GDM1 (cell line): ENCODE data around the gene ACOX2.

ENCODE experiments used
- DNase-seq: peaks from one replicate; lab custom pipeline; 2025; lab: John Stamatoyannopoulos, UW

ACOX2 gene

GRCh38 chr3:58536501-58537411 lies at the start of gene ACOX2:
Gene ACOX2, minus strand, starts transcription at chr3:58537190. Its CDS starts 2,084 bp downstream, at chr3:58535106.
- DNase-seq: no peak

DNA sequence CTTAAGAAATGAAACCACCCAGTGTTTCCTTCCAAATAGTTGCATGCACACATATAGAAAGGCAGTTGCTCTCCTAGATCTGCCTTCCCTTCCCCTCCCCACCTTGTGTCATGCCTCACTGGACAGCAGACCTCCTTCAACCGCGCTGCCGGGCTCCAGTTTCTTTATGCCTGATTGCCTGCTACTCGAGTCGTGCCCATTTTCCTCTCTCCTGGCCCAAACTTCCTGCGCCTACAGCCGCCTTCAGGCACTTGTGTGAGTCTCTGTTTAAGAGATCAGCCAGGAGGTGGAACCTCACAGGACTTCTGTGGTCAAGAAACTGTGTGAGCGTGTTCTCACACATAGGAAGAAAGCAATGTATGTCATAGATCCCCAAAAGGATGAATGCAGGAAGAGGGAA lies 49.0 kb upstream of the ACOX2 start:
- DNase-seq: no peak

DNA sequence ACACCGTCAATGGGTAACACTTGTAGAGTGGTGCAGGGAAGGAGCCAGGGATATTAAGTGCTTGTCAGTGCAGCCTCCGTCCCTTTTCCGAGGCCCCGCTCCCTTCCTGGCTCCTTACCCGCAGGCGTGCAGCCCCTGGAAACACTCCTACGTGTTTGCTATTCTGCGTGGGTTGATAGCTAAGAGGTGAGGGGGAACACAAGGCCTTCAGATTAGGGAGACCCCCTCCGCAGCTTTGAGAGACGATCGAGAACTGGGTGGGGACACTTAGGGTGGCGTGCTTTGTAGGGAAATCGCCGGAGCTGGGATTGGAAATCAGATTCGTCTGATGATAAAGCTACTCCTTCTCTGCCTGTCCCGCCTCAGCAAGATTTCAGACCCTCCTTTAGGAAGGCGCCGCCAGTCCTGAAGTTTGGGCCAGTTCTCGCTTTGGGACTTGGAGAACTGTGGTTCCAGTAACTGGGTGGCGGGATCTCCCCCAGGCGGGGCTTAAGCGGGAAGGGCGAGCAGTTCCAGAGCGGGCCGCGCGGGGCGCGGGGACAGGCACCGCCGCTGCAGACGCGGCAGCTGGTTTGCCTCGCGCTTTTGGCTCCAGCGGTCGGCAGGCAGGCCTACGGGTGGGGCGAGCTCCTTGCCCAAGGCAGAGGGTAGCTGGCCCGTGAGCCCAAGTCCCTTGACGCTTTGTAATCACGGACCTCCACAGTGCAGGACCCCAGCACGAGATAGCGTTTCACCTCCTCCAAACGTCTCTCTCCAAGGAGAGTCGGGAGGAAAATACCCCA lies 48.2 kb upstream of the ACOX2 start:
- DNase-seq: no peak

- no peak for DNase-seq
These were observed 47.7 kb upstream of the ACOX2 start for GRCh38 chr3:58584690-58585004.

GRCh38 chr3:58581328-58582091 lies 44.5 kb upstream of the ACOX2 start:
- no peak for DNase-seq

DNA sequence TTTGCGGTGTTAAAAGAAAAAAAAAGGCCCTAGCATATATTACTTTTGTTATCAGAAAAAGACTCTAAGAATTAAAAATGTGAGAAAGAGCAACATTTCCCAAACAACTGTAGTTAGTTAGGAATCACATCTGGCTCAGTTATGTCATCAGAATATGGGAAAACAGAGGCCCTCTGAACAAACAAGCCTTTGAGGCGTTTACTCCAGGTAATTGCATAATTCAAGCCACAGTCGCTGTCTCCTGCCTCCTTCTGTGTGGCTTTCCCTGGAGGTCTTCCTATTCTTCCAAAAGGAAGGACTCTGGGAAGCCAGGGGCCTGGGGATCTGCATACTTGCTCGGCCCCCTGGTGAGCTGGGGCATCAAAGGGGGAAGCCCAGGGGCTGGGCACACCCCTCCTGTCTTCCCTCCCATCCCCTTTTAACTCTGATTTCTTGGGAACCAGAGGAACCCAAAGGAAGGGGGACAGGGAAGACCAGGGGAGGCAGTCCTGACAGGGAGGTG lies 43.9 kb upstream of the ACOX2 start:
- no peak for DNase-seq

GRCh38 chr3:58578873-58579272 lies 41.9 kb upstream of the ACOX2 start:
- no peak for DNase-seq

- DNase-seq: no peak
These were observed 40.4 kb upstream of the ACOX2 start, which contains the start of gene FAM107A for GRCh38 chr3:58577269-58577821. Gene FAM107A, minus strand, starts transcription at chr3:58577391. Its CDS starts 7,531 bp downstream, at chr3:58569860.

- no peak for DNase-seq
These were observed 39.7 kb upstream of the ACOX2 start for GRCh38 chr3:58576716-58577115.

GRCh38 chr3:58575971-58576652 lies 39.1 kb upstream of the ACOX2 start:
- no peak for DNase-seq

GRCh38 chr3:58574682-58575081 lies 37.7 kb upstream of the ACOX2 start:
- DNase-seq: no peak

DNA sequence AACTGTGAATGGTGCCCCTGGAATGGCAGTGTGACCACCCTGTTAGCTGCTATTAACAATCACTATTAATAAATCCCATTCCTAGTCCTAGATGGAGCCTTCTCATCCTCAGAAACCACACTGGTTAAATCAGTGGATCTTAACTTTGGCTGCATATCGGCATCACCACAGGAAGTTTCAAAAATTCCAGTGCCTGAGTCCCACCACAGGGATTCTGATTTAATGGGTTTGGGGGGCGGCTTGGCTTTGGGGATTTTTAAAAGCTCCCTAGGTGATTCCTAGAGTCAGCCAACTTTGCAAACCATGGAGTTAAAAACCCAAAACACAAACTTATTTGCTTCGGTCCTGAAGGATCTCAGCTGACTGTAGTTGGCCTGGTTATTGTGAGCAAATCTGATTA lies 37.1 kb upstream of the ACOX2 start:
- no peak for DNase-seq

DNA sequence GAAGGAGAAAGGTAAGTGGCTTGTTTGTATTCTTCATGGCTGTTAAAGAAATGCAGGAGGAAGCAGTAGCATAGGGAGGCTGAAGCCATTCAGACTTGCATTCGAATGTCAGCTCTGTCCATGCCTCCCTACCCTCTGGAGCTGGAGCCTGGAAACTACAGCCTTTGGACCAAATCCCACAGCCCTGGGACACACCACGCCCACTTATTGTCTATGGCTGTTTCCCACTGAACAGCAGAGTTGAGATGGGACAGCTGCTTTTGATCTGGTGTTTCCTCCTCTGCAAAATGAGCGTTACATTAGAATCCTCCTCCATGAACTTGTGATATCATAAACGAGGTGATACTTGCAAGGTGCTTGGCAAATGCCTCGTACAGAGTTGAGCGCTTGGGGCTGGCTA lies 36.6 kb upstream of the ACOX2 start:
- no peak for DNase-seq

DNA sequence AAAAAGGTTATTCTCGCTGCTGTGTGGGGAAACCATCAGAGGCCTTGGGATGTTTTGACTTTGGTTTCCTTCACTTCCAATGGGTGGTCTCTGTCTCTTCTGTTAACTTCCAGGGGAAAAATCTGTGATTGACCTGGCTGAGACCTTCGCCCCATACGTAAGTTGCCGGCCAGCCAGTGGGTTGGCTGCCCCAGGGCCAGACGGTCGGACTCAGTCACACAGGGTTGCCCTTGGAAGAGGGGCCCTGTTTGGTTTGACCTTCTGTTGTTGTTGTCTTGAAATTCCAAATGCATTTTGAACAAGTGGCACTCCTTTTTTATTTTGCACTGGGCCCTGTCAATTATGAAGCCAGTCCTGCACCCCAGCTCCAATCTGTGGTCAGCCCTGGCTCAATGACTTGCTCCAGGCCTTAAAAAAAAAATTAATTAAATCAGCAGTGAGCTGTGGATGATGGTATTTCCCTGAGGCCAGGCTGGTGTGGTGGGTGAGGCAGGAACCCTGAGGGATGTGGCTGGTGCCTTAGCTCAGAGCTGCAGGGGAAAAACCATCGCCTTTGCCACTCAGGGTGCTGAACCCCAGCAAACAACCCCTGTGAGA lies 35.7 kb upstream of the ACOX2 start:
- DNase-seq: no peak

GRCh38 chr3:58572013-58572633 lies 35.1 kb upstream of the ACOX2 start:
- no peak for DNase-seq

DNA sequence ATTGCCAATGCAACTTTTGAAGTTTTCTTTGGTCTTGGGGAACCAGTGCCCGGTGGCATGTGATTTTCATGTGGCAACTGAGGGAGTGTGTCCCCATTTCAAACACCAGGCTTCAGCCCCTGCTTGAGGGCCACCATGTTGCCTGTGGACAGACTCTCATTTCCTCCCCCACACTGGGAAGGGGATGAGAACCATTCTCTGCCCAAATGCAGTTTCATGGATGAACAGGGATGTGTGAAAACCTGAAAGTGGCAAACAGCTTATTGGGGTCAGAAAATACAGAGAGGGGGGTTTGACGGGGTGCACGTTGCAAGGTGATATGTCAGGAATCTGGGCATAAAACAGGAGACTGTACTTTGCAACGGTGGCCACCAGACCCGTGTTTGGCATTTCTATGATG lies 33.9 kb upstream of the ACOX2 start:
- DNase-seq: no peak

DNA sequence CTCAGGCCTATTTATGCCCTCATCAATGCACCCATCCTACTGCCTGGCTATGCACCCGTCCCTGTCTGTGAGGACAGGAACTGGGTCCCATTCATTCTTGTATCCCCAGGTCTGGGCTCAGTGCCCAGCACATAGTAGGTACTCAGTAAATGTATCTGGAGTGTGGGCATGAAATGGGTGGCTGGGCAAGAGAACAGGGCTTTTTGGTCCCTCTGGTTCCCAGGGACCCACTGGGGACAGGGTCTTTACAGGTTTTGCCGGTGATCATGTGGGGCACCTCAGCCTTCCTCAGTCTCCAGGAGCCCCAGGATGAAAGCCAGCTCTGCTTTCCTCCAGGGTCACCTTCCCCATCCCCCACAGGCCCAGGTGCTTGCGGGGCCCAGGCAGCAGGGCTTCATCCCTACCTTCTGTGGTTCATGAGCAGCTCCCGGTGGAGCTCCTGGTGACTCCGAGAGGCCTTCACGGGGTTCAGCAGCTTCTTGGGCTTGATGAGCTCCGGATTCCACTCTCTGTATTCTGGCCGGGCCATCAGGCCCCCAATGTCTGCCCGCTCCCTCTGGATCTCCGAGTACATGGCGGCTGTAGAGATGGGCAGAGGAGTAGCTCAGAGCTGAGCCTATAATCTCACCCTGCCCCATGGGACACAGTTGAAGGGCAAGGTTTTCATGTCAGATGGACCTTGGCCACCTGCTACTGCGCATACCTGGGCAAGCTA lies 32.5 kb upstream of the ACOX2 start:
- no peak for DNase-seq

DNA sequence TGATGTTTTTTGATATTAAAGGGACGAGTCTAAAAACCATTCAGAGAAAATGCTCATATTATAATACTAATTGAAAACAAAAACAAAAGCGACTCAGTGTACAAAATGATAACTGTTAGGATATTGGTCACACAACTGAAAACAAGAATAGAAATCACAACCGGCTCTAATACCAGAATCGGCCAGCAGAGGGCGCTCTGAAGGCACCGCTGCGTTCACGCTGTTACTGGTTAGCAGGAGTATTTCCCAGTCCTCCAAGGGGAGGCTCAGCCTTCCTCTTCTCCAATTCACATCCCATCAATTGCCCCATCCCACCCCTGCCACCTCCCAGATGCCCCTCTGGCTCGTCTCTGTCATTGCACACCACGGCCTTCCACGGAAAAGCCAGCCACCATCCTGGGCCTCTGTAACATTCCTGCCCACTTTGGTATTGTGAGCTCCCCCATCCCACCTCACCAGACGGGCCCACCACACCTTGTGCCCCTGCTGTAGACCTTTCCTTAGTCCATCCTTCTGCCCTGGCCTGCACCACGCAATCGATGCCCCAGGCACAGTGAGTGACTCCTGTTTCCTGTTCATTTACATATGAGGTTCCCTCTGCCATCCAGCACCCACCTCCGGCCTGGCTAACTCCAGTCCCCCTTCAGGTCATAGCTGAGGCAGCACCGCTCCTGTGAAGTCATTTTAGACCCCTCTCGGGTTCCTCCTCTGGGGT lies 31.7 kb upstream of the ACOX2 start:
- DNase-seq: peak; percentile 2

GRCh38 chr3:58567251-58567515 lies 30.2 kb upstream of the ACOX2 start:
- no peak for DNase-seq
